NCI-H2196 (cell line): ENCODE data around the gene MOB3A.

Experiments
- DNase-seq: peaks from one replicate; lab custom pipeline; 2025; ENCODE audit not compliant: unreplicated experiment; lab: John Stamatoyannopoulos, UW

The MOB3A gene

GRCh38 chr19:2060884-2061494, 35.1 kb downstream of the MOB3A start:
- DNase-seq, result peak; percentile 64

- DNase-seq, result peak; percentile 84
Observed at GRCh38 chr19:2059422-2060201, 36.5 kb downstream of the MOB3A start.

GRCh38 chr19:2058570-2059421, 37.3 kb downstream of the MOB3A start:
- DNase-seq, result no peak

- no peak for DNase-seq
Observed at GRCh38 chr19:2057484-2058469, 38.3 kb downstream of the MOB3A start.

GRCh38 chr19:2056837-2057192, 39.3 kb downstream of the MOB3A start:
- no peak for DNase-seq

GRCh38 chr19:2055931-2056836, 39.9 kb downstream of the MOB3A start:
- no peak for DNase-seq

GRCh38 chr19:2054763-2055162, 41.4 kb downstream of the MOB3A start:
- no peak for DNase-seq

- DNase-seq, result peak; percentile 76
Observed at GRCh38 chr19:2053601-2054389, 42.3 kb downstream of the MOB3A start.

- peak; percentile 54 for DNase-seq
Observed at GRCh38 chr19:2051773-2052704, 44.1 kb downstream of the MOB3A start.

GRCh38 chr19:2050991-2051772, 44.9 kb downstream of the MOB3A start, which contains the start of gene MKNK2:
Gene MKNK2, minus strand, starts transcription at chr19:2051244. Its CDS starts 393 bp downstream, at chr19:2050851.
- peak; percentile 95 for DNase-seq

GRCh38 chr19:2050349-2050990, 45.7 kb downstream of the MOB3A start:
- DNase-seq, result no peak

GRCh38 chr19:2049741-2050348, 46.3 kb downstream of the MOB3A start:
- DNase-seq, result peak; percentile 80

- DNase-seq, result no peak
Observed at GRCh38 chr19:2048959-2049740, 47.0 kb downstream of the MOB3A start.

GRCh38 chr19:2048104-2048958, 47.8 kb downstream of the MOB3A start:
- no peak for DNase-seq
